PC-9 (cell line): ENCODE data around the gene CMTM3. TPM values are rescaled to one million over a fixed set of nuclear protein-coding genes. Genes with fewer than 3 reads are reported as not detected.
A peak's percentile ranks its signal among the peaks of the same experiment; 100 is the strongest.

Experiments used
- BruUV-seq: library from RNA; stranded (reverse); fragments of 400-500 nt; replicated peaks from 2 replicates; lab custom pipeline; 2021; lab: Mats Ljungman, UMichigan
- CTCF ChIA-PET: fragments of 300-600 bp; sonication (Branson Sonifier 250); formaldehyde crosslinking; loops from one replicate; lab custom pipeline; 2022; ENCODE audit warnings: antibody characterized with exemption; lab: Charles Lee
- POLR2A ChIA-PET: fragments of 300-600 bp; sonication (Branson Sonifier 250); formaldehyde crosslinking; loops from one replicate; lab custom pipeline; 2022; ENCODE audit warnings: antibody characterized with exemption; ENCODE audit not compliant: unreplicated experiment; lab: Charles Lee
- DNase-seq, 2 experiments: peaks; one replicate each; pipeline versions ENCODE4 v3.0.0 to v3.0.0-alpha.2; 2015 to 2022; ENCODE audit warnings: mixed read lengths in 1 of 2
- H2AFZ ChIP-seq: fragments of 200-600 bp; sonication (generic); 2 replicates; pipeline ENCODE4 v1.8.1; 2017; ENCODE audit warnings: antibody characterized with exemption
- H3F3A ChIP-seq: fragments of 200-600 bp; sonication (generic); 2 replicates; pipeline ENCODE4 v1.8.1; 2017; ENCODE audit warnings: antibody characterized with exemption, mild to moderate bottlenecking, low read depth; ENCODE audit not compliant: insufficient read depth
- H3K27ac ChIP-seq: fragments of 200-600 bp; sonication (generic); 2 replicates; pipeline ENCODE4 v1.6.1; 2016; ENCODE audit warnings: mixed run types
- H3K27me3 ChIP-seq: fragments of 200-600 bp; sonication (generic); 2 replicates; pipeline ENCODE4 v1.6.1; 2016; ENCODE audit warnings: low read depth, mixed run types; ENCODE audit not compliant: insufficient read depth
- H3K36me3 ChIP-seq: fragments of 200-600 bp; sonication (generic); 2 replicates; pipeline ENCODE4 v1.6.1; 2016; ENCODE audit warnings: low read depth, mixed run types
- H3K4me1 ChIP-seq: fragments of 200-600 bp; sonication (generic); replicated peaks from 2 replicates; pipeline ENCODE4 v1.6.1; 2016; ENCODE audit warnings: mixed run types; ENCODE audit not compliant: insufficient read depth
- H3K4me2 ChIP-seq: fragments of 200-600 bp; sonication (generic); 2 replicates; pipeline ENCODE4 v1.6.1; 2017; ENCODE audit warnings: mixed run types
- H3K4me3 ChIP-seq: fragments of 200-600 bp; sonication (generic); 2 replicates; pipeline ENCODE4 v1.6.1; 2016; ENCODE audit warnings: mixed run types
- H3K79me2 ChIP-seq: fragments of 200-600 bp; sonication (generic); 2 replicates; pipeline ENCODE4 v1.6.1; 2017; ENCODE audit warnings: low read depth, mixed run types
- H3K9me2 ChIP-seq: fragments of 200-600 bp; sonication (generic); 2 replicates; pipeline ENCODE4 v1.8.1; 2017; ENCODE audit warnings: mild to moderate bottlenecking; ENCODE audit not compliant: insufficient read depth
- H3K9me3 ChIP-seq: fragments of 200-600 bp; sonication (generic); 2 replicates; pipeline ENCODE4 v1.8.1; 2016; ENCODE audit warnings: low read depth; ENCODE audit not compliant: insufficient read depth
- H4K20me1 ChIP-seq: fragments of 200-600 bp; sonication (generic); 2 replicates; pipeline ENCODE4 v1.8.1; 2017; ENCODE audit not compliant: insufficient read depth
- EZH2 ChIP-seq: fragments of 200-600 bp; sonication (generic); IDR thresholded peaks from 2 replicates; pipeline ENCODE4 v1.8.0; 2017; ENCODE audit warnings: antibody characterized with exemption, low read depth
- intact Hi-C: fragments of 100-400 bp; cut with micrococcal nuclease; formaldehyde crosslinking; loops from one replicate; pipeline ENCODE4 v1.10.0; 2022; ENCODE audit not compliant: unreplicated experiment
- total RNA-seq: library from RNA; stranded (reverse); gene quantifications from 2 replicates; pipeline ENCODE4 v1.2.3, GENCODE V29; 2021
- TF ChIP-seq, protein P1 (sequence below): fragments of 200-600 bp; sonication (generic); conservative IDR thresholded peaks from 2 replicates; pipeline ENCODE4 v1.6.1; 2017; ENCODE audit warnings: mixed run types, antibody characterized with exemption, mild to moderate bottlenecking, moderate library complexity

Gene CMTM3
- total RNA-seq, 1 experiment from 2014 or later = 32.0 TPM

DNA sequence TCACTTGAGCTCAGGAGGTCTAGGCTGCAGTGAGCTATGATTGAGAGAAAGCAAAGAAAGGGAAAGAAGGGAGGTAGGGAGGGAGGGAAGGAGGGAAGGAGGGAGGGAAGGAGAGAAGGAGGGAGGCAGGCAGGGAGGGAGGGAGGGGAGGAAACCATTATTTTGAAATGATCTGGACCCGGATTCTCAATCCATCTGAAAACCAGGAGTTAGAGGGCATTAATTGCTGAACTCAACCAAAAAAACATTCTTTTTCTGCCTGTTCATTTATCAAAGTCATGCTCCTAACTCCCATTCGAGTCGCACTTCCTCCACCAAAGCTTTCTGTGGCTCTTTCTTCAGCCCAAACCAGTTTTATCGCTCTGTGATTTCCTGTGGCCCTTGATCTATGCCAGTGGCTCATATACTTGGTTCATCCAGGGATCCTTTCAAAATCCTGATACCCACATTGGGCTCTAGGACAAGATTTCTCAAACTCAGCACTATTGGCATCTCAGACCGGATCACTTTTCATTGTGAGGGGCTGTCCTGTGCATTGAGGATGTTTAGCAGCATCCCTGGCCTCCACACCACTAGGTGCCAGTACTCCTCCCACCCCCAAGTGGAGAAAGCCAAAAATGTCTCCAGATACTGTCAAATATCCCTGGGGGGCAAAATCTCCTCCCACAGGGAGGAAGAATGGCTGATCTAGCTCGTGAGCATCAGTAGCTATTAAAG is 53.8 kb downstream of the CMTM3 start:
- Histone ChIP-seq H3K4me2 (no peak overlapping the region), H3K27ac (no peak overlapping the region), H3K4me3 (no peak overlapping the region), H2AFZ (no peak overlapping the region), H4K20me1 (peaks cover 6% of the 10 kb centered on the region; the same call in 1 of the 2 replicates), H3K9me3 (no peaks in the 10 kb centered on the region), H3K36me3 (no peaks in the 10 kb centered on the region), H3K4me1 (0 out of 2 replicates have a peak, but pooled peaks cover 4% of the 10 kb centered on the region), H3F3A (0 out of 2 replicates have a peak, but pooled peaks cover 3% of the 10 kb centered on the region), H3K9me2 (no peaks in the 10 kb centered on the region), H3K79me2 (peaks cover 35% of the 10 kb centered on the region), H3K27me3 (no peaks in the 10 kb centered on the region)
- ChIA-PET POLR2A (interaction anchor here (0.7 kb wide), 1 partner anchor 39 kb away, joined by 4 read pairs; no protein-coding TSS in a partner anchor), CTCF (interaction anchor here (0.5 to 1.2 kb wide), 2 partner anchors 50 to 122 kb away, joined by 3 to 4 read pairs; no protein-coding TSS in a partner anchor)
- intact Hi-C loops = no loop called here
- DNase-seq = no peak
- TF ChIP-seq, protein P1, sequence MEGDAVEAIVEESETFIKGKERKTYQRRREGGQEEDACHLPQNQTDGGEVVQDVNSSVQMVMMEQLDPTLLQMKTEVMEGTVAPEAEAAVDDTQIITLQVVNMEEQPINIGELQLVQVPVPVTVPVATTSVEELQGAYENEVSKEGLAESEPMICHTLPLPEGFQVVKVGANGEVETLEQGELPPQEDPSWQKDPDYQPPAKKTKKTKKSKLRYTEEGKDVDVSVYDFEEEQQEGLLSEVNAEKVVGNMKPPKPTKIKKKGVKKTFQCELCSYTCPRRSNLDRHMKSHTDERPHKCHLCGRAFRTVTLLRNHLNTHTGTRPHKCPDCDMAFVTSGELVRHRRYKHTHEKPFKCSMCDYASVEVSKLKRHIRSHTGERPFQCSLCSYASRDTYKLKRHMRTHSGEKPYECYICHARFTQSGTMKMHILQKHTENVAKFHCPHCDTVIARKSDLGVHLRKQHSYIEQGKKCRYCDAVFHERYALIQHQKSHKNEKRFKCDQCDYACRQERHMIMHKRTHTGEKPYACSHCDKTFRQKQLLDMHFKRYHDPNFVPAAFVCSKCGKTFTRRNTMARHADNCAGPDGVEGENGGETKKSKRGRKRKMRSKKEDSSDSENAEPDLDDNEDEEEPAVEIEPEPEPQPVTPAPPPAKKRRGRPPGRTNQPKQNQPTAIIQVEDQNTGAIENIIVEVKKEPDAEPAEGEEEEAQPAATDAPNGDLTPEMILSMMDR = no peak
- no peak for TF ChIP-seq EZH2
- no TSS peak for BruUV-seq

DNA sequence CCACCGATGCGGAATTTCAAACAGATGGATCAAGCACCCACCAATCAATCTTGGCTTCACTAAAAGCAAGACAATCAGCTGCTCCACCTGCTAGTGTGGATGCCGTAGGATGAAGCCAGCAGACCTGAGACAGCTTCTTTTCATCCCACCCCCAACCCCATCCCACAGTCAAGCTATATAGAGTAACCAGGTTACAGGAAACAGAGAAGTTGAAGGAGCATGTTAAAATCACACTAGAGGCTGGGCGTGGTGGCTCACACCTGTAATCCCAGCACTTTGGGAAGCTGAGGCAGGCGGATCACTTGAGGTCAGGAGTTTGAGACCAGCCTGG is 54.3 kb downstream of the CMTM3 start:
- H3K27me3 ChIP-seq = no peaks in the 10 kb centered on the region
- H3K9me2 ChIP-seq = no peaks in the 10 kb centered on the region
- H3K27ac ChIP-seq = no peak overlapping the region
- H3K4me3 ChIP-seq = no peak overlapping the region
- ChIA-PET POLR2A (no interaction called here), CTCF (interaction anchor here (0.5 to 1.2 kb wide), 2 partner anchors 50 to 121 kb away, joined by 3 to 4 read pairs; no protein-coding TSS in a partner anchor)
- no peaks in the 10 kb centered on the region for H3K9me3 ChIP-seq
- H3K79me2 ChIP-seq = peaks cover 35% of the 10 kb centered on the region
- H4K20me1 ChIP-seq = peaks cover 6% of the 10 kb centered on the region; the same call in 1 of the 2 replicates
- no peaks in the 10 kb centered on the region for H3K36me3 ChIP-seq
- no peak for DNase-seq
- H3F3A ChIP-seq = no peaks in the 10 kb centered on the region
- no peak overlapping the region for H2AFZ ChIP-seq
- H3K4me2 ChIP-seq = no peak overlapping the region
- no TSS peak for BruUV-seq
- intact Hi-C loops = no loop called here
- H3K4me1 ChIP-seq = 0 out of 2 replicates have a peak, but pooled peaks cover 4% of the 10 kb centered on the region
- TF ChIP-seq, protein P1 = no peak
- TF ChIP-seq EZH2 = no peak

DNA sequence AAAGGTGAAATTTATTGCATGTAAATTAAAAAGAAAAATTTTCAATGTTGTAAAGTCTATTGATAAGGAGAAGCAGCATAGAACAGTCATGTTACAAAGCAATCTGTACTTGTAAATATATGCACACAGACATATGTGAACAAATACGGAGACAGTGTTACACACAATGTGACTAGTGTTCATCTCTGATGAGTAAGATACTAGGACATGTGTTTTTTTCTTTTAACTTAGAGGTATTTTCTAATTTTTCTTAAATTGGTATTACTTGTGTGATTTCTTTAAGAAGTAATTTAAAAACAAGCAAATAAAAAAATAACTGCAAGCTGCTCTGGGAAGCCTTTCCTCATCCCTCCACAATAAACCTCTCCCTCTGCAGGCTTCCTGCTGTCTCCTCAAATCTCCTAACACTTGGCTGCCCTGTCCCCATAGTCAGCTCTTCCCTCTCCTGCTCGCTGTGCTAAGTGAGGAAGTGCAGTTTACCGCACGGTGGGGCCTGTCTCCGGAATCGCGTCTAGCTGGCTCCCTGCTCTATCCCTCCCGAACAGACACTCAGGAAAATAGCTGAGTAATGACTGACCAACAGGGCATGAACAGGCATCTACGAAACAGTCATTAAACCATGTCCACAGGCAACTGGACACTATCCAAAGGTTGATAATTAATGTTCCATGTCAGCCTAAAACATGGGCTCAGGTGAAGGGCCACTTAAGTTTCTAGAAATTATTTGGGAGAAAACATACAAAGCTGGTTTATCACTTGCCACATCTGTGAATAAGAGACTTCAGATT is 56.1 kb downstream of the CMTM3 start:
- no peaks in the 10 kb centered on the region for H3K9me3 ChIP-seq
- DNase-seq = peak in 1 of 2 experiments; percentile 69
- TF ChIP-seq EZH2 = no peak
- TF ChIP-seq, protein P1 = no peak
- CTCF ChIA-PET = interaction anchor here (0.5 to 2.4 kb wide), 8 partner anchors 10 to 452 kb away, joined by 3 to 11 read pairs (median 4); no protein-coding TSS in a partner anchor
- H2AFZ ChIP-seq = no peak overlapping the region
- H3K27ac ChIP-seq = peak overlapping the region; percentile 49; the same call in 1 of the 2 replicates
- peaks cover 28% of the 10 kb centered on the region for H3K79me2 ChIP-seq
- no peaks in the 10 kb centered on the region for H3K27me3 ChIP-seq
- H4K20me1 ChIP-seq = peaks cover 6% of the 10 kb centered on the region; the same call in 1 of the 2 replicates
- H3F3A ChIP-seq = no peaks in the 10 kb centered on the region
- POLR2A ChIA-PET = interaction anchor here (0.5 to 1.0 kb wide), 7 partner anchors 21 to 207 kb away, joined by 3 to 8 read pairs (median 3); no protein-coding TSS in a partner anchor
- no peaks in the 10 kb centered on the region for H3K4me1 ChIP-seq
- no peak overlapping the region for H3K4me2 ChIP-seq
- BruUV-seq = no TSS peak
- intact Hi-C loops = loop anchor here (2.0 to 5.0 kb wide), 3 partner anchors 52 to 222 kb away; partner anchors contain the start of gene PDP2
- no peak overlapping the region for H3K4me3 ChIP-seq
- no peaks in the 10 kb centered on the region for H3K9me2 ChIP-seq
- no peaks in the 10 kb centered on the region for H3K36me3 ChIP-seq
